GM23338 (cell line): ENCODE measurements around the gene PLEK.

Experiments used
- CREB1 ChIP-seq: fragments of 250-450 bp; sonication (Bioruptor Pico); IDR thresholded peaks from 2 replicates; pipeline ENCODE4 v1.5.0; 2020; ENCODE audit warnings: low read depth, mild to moderate bottlenecking, moderate library complexity
- EZH2 ChIP-seq: fragments of 200-600 bp; sonication (generic); IDR thresholded peaks from one replicate; pipeline ENCODE4 v1.8.0; 2017; ENCODE audit warnings: antibody characterized with exemption, mild to moderate bottlenecking, low read depth; ENCODE audit not compliant: unreplicated experiment
- EZH2phosphoT487 ChIP-seq: fragments of 200-600 bp; sonication (generic); IDR thresholded peaks from one replicate; pipeline ENCODE4 v1.8.1; 2018; ENCODE audit warnings: antibody characterized with exemption; ENCODE audit not compliant: unreplicated experiment
- JUNB ChIP-seq: IDR thresholded peaks from one replicate; pipeline ENCODE4 v1.6.1; 2016; ENCODE audit warnings: antibody characterized with exemption; ENCODE audit not compliant: unreplicated experiment
- POLR2AphosphoS5 ChIP-seq: IDR thresholded peaks from 2 replicates; pipeline ENCODE4 v1.6.1; 2016; ENCODE audit warnings: antibody characterized with exemption, low read depth
- ZNF114 ChIP-seq: fragments of 250-450 bp; sonication (Bioruptor Pico); IDR thresholded peaks from 2 replicates; pipeline ENCODE4 v1.5.0; 2020; ENCODE audit warnings: mild to moderate bottlenecking, moderate library complexity
- ZNF331 ChIP-seq: fragments of 250-450 bp; sonication (Bioruptor Pico); IDR thresholded peaks from 2 replicates; pipeline ENCODE4 v1.5.0; 2020; ENCODE audit warnings: low read depth, mild to moderate bottlenecking, moderate library complexity
- TF ChIP-seq, protein P1 (sequence below), 2 experiments: fragments of 200-600 bp in 1 of 2; sonication (generic) in 1 of 2; conservative IDR thresholded peaks; 2 replicates each; pipeline versions ENCODE4 v1.5.1 to v1.6.1; 2016 to 2017; ENCODE audit warnings: antibody characterized with exemption in 2 of 2, low read depth in 2 of 2, mild to moderate bottlenecking in 2 of 2, moderate library complexity in 1 of 2
- TF ChIP-seq, protein P2 (sequence below): IDR thresholded peaks from one replicate; pipeline ENCODE4 v1.6.1; 2018; ENCODE audit warnings: antibody characterized with exemption; ENCODE audit not compliant: unreplicated experiment

DNA sequence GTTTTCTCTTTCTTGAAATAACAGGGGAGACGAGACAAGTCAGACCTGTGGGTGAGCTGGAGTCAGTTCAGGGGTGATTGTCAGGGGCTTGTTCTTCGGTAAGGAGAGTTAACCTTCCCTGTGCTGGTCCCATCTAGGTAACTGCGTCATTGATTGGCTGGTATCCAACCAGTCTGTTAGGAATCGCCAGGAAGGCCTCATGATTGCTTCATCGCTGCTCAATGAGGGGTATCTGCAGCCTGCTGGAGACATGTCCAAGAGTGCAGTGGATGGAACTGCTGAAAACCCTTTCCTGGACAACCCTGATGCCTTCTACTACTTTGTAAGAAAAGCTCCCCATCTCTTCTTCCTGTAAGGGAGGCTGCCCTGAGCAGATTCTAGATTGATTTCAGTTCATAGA lies 21.3 kb downstream of the PLEK start:
- TF ChIP-seq, protein P1, sequence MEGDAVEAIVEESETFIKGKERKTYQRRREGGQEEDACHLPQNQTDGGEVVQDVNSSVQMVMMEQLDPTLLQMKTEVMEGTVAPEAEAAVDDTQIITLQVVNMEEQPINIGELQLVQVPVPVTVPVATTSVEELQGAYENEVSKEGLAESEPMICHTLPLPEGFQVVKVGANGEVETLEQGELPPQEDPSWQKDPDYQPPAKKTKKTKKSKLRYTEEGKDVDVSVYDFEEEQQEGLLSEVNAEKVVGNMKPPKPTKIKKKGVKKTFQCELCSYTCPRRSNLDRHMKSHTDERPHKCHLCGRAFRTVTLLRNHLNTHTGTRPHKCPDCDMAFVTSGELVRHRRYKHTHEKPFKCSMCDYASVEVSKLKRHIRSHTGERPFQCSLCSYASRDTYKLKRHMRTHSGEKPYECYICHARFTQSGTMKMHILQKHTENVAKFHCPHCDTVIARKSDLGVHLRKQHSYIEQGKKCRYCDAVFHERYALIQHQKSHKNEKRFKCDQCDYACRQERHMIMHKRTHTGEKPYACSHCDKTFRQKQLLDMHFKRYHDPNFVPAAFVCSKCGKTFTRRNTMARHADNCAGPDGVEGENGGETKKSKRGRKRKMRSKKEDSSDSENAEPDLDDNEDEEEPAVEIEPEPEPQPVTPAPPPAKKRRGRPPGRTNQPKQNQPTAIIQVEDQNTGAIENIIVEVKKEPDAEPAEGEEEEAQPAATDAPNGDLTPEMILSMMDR (conservative IDR thresholded peaks at IDR 0.05; ENCODE audit: low read depth in 2 of 2) = no peak
- TF ChIP-seq, protein P2, sequence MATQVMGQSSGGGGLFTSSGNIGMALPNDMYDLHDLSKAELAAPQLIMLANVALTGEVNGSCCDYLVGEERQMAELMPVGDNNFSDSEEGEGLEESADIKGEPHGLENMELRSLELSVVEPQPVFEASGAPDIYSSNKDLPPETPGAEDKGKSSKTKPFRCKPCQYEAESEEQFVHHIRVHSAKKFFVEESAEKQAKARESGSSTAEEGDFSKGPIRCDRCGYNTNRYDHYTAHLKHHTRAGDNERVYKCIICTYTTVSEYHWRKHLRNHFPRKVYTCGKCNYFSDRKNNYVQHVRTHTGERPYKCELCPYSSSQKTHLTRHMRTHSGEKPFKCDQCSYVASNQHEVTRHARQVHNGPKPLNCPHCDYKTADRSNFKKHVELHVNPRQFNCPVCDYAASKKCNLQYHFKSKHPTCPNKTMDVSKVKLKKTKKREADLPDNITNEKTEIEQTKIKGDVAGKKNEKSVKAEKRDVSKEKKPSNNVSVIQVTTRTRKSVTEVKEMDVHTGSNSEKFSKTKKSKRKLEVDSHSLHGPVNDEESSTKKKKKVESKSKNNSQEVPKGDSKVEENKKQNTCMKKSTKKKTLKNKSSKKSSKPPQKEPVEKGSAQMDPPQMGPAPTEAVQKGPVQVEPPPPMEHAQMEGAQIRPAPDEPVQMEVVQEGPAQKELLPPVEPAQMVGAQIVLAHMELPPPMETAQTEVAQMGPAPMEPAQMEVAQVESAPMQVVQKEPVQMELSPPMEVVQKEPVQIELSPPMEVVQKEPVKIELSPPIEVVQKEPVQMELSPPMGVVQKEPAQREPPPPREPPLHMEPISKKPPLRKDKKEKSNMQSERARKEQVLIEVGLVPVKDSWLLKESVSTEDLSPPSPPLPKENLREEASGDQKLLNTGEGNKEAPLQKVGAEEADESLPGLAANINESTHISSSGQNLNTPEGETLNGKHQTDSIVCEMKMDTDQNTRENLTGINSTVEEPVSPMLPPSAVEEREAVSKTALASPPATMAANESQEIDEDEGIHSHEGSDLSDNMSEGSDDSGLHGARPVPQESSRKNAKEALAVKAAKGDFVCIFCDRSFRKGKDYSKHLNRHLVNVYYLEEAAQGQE = no peak
- TF ChIP-seq POLR2AphosphoS5 (no peak), EZH2 (no peak), CREB1 (CRISPR knock-in tag) (no peak), ZNF331 (CRISPR knock-in tag) (no peak), EZH2phosphoT487 (no peak), ZNF114 (CRISPR knock-in tag) (no peak), JUNB (no peak)
